Liver (tissue), 3 donors: ENCODE data around the gene LMBR1L.

ENCODE experiments used
- EGR1 ChIP-seq, 2 donors: IDR thresholded peaks; 2 replicates each; pipeline ENCODE4 v1.6.1; 2016 to 2018; ENCODE audit warnings: antibody characterized with exemption in 2 of 2, low read depth in 2 of 2
- GABPA ChIP-seq, 2 donors: IDR thresholded peaks in 1 of 2; conservative IDR thresholded peaks in 1 of 2; 2 replicates each; pipeline ENCODE4 v1.6.1; 2016; ENCODE audit warnings: antibody characterized with exemption in 2 of 2, mild to moderate bottlenecking in 1 of 2, moderate library complexity in 1 of 2
- HNF4G ChIP-seq: IDR thresholded peaks from 2 replicates; pipeline ENCODE4 v1.6.1; 2016; ENCODE audit warnings: antibody characterized with exemption
- RAD21 ChIP-seq, 2 donors: IDR thresholded peaks; 2 replicates each; pipeline ENCODE4 v1.6.1; 2016; ENCODE audit warnings: antibody characterized with exemption in 2 of 2, mild to moderate bottlenecking in 2 of 2
- RXRA ChIP-seq, 2 donors: IDR thresholded peaks; 2 replicates each; pipeline ENCODE4 v1.6.1; 2017 to 2018; ENCODE audit warnings: antibody characterized with exemption in 2 of 2, mild to moderate bottlenecking in 1 of 2
- SP1 ChIP-seq: IDR thresholded peaks from 2 replicates; pipeline ENCODE4 v1.6.1; 2018; ENCODE audit warnings: antibody characterized with exemption, mild to moderate bottlenecking
- TAF1 ChIP-seq: conservative IDR thresholded peaks from 2 replicates; pipeline ENCODE4 v1.6.1; 2016; ENCODE audit warnings: antibody characterized with exemption, mild to moderate bottlenecking
- YY1 ChIP-seq: IDR thresholded peaks from 2 replicates; pipeline ENCODE4 v1.6.1; 2016; ENCODE audit warnings: antibody characterized with exemption, mild to moderate bottlenecking
- TF ChIP-seq, protein P1 (sequence below): fragments of 150-350 bp; IDR thresholded peaks from 2 replicates; pipeline ENCODE4 v1.5.1; 2017; ENCODE audit warnings: improper control_type of control experiment, low read depth, low read length; ENCODE audit not compliant: missing input control
- TF ChIP-seq, protein P2 (sequence below): IDR thresholded peaks from 2 replicates; pipeline ENCODE4 v1.6.1; 2016; ENCODE audit warnings: antibody characterized with exemption
- TF ChIP-seq, protein P3 (sequence below): IDR thresholded peaks from 2 replicates; pipeline ENCODE4 v1.6.1; 2016; ENCODE audit warnings: antibody characterized with exemption, mild to moderate bottlenecking
- TF ChIP-seq, protein P4 (sequence below): IDR thresholded peaks from 2 replicates; pipeline ENCODE4 v1.6.1; 2016; ENCODE audit warnings: antibody characterized with exemption
- donor health status: healthy.
- donor health status: healthy.

DNA sequence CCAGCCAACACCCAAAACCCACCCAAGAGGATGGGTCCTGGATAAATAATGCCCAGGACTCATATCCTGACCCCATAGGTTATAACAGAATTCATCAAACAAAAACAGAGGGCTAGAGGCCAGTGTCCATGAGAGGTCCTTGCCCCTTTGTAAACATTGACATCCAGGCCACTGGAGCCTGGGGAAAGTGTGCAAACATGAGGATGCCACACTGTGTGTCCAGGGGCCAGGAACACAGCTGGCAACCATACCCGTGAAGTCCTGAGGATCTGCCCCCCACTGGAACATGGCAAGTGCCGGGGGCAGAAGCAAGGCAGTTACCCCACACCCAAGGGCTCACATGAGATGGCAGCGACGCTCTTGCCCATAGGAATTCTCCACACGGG is 45.9 kb downstream of the LMBR1L start:
- TF ChIP-seq, protein P1, sequence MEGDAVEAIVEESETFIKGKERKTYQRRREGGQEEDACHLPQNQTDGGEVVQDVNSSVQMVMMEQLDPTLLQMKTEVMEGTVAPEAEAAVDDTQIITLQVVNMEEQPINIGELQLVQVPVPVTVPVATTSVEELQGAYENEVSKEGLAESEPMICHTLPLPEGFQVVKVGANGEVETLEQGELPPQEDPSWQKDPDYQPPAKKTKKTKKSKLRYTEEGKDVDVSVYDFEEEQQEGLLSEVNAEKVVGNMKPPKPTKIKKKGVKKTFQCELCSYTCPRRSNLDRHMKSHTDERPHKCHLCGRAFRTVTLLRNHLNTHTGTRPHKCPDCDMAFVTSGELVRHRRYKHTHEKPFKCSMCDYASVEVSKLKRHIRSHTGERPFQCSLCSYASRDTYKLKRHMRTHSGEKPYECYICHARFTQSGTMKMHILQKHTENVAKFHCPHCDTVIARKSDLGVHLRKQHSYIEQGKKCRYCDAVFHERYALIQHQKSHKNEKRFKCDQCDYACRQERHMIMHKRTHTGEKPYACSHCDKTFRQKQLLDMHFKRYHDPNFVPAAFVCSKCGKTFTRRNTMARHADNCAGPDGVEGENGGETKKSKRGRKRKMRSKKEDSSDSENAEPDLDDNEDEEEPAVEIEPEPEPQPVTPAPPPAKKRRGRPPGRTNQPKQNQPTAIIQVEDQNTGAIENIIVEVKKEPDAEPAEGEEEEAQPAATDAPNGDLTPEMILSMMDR: no peak
- TF ChIP-seq EGR1 (IDR thresholded peaks at IDR 0.05; ENCODE audit: low read depth in 2 of 2) (no peak), HNF4G (no peak), RAD21 (IDR thresholded peaks at IDR 0.05) (no peak), SP1 (peak; percentile 31), GABPA (IDR thresholded peaks at IDR 0.05 in 1 of 2, conservative IDR thresholded peaks at IDR 0.05 in 1 of 2) (no peak), RXRA (IDR thresholded peaks at IDR 0.05) (peak; percentile 26 to 47), TAF1 (no peak), YY1 (no peak)
- TF ChIP-seq, protein P2, sequence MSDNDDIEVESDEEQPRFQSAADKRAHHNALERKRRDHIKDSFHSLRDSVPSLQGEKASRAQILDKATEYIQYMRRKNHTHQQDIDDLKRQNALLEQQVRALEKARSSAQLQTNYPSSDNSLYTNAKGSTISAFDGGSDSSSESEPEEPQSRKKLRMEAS: no peak
- TF ChIP-seq, protein P3, sequence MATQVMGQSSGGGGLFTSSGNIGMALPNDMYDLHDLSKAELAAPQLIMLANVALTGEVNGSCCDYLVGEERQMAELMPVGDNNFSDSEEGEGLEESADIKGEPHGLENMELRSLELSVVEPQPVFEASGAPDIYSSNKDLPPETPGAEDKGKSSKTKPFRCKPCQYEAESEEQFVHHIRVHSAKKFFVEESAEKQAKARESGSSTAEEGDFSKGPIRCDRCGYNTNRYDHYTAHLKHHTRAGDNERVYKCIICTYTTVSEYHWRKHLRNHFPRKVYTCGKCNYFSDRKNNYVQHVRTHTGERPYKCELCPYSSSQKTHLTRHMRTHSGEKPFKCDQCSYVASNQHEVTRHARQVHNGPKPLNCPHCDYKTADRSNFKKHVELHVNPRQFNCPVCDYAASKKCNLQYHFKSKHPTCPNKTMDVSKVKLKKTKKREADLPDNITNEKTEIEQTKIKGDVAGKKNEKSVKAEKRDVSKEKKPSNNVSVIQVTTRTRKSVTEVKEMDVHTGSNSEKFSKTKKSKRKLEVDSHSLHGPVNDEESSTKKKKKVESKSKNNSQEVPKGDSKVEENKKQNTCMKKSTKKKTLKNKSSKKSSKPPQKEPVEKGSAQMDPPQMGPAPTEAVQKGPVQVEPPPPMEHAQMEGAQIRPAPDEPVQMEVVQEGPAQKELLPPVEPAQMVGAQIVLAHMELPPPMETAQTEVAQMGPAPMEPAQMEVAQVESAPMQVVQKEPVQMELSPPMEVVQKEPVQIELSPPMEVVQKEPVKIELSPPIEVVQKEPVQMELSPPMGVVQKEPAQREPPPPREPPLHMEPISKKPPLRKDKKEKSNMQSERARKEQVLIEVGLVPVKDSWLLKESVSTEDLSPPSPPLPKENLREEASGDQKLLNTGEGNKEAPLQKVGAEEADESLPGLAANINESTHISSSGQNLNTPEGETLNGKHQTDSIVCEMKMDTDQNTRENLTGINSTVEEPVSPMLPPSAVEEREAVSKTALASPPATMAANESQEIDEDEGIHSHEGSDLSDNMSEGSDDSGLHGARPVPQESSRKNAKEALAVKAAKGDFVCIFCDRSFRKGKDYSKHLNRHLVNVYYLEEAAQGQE: no peak
- TF ChIP-seq, protein P4, sequence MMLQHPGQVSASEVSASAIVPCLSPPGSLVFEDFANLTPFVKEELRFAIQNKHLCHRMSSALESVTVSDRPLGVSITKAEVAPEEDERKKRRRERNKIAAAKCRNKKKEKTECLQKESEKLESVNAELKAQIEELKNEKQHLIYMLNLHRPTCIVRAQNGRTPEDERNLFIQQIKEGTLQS: no peak
